ENCODE results near the gene ESF1.

Gene ESF1

DNA sequence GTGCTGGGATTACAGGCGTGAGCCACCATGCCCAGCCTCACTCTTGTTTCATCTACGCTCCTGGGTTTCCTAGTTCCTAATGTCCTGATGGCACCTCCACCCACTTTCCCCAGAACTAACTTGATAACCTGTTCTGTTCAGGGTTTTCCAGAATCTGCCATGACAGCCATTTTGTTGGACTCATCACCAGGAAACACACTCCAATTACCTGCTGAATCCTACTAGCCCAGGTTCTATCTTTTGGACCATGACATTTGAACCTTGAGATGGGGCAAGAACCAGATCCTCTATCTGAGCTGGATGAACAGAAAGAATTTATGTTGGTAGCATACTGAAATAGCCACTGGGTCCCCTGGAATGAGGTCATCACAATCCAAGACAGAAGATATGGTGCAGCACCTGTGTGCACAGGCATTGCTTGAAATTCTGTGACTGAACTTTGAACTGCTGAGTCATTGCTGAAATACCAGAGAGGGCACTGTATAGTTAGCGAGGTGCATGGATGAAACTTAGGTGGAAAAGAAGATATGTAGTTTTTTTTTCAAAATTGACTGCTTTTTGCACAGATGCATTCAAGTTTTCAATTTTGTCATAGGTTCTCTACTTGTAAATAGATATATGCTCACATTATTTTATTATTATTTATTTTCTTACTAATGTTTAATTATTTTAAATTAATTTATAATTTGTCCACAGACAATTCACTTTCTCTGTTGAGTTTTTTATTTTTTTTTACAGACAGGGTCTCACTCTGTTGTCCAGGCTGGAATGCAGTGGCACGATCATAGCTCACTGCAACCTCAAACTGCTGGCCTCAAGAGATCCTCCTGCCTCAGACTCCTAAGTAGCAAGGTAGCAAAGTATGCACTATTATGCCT, 103.2 kb downstream of the ESF1 start:
- no peak for DNase-seq (ENCODE audit: low read depth in 4 of 4, low spot score in 1 of 4)

DNA sequence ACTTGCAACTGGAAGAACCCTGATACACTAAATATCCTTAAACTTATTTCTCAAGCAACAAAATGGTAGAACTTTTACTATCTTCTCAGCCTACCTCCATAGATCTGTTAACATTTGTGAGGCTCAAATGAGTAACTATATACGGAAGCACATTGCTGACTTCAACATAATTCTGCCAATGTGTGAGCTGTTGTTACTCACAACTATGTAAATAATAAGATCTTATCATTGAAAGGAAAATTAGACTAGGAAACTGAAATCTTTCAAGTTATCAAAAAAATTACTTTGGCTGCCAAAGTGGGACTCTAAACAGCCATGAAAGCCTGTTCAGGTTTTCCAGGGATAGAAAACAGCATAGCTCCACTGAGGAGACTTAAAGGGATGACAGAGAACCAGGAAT, 105.8 kb downstream of the ESF1 start:
- DNase-seq (ENCODE audit: low read depth in 4 of 4, low spot score in 1 of 4), result no peak

DNA sequence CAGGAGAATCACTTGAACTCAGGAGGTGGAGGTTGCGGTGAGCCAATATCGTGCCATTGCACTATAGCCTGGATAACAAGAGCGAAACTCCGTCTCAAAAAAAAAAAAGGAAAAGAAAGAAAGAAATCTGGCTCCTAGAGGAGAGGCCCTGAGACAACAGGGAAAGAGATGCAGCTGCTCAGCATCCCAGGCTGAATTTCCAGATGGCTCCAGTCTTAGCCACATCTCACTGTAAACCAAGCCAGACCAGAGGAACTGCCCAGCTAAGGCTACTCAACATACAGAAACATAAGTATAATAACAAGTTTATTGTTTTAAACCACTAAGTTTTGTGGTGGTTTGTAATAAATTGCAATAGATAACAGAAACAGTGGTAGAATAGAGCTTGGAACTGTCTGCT, 107.5 kb downstream of the ESF1 start:
- DNase-seq (ENCODE audit: low read depth in 4 of 4, low spot score in 1 of 4), result no peak

DNA sequence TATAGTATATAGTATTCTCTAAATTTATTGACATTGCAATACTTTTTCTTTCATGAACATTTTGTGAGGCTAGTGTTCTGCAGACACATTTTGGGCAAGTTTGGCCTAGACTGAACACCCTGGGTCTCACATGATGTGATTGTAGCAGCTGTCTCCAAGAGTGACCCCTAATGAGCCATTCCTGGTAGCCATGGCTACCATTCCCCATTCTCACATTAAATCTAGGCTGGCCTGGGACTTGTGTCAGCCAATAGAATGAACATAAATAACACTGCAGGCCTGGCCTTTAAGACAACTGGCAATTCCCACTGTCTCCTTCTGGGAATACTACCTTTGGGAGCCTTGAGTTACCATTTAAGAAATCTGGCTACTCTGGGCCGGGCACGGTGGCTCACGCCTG, 108.0 kb downstream of the ESF1 start:
- DNase-seq (ENCODE audit: low read depth in 4 of 4, low spot score in 1 of 4), result no peak

- DNase-seq (ENCODE audit: low read depth in 4 of 4, low spot score in 1 of 4), result no peak
These were observed 112.0 kb downstream of the ESF1 start for GRCh38 chr20:13672690-13673089.

- DNase-seq (ENCODE audit: low read depth in 4 of 4, low spot score in 1 of 4), result no peak
These were observed 112.8 kb downstream of the ESF1 start for GRCh38 chr20:13671916-13672378.

GRCh38 chr20:13671512-13671911, 113.2 kb downstream of the ESF1 start:
- no peak for DNase-seq (ENCODE audit: low read depth in 4 of 4, low spot score in 1 of 4)

DNA sequence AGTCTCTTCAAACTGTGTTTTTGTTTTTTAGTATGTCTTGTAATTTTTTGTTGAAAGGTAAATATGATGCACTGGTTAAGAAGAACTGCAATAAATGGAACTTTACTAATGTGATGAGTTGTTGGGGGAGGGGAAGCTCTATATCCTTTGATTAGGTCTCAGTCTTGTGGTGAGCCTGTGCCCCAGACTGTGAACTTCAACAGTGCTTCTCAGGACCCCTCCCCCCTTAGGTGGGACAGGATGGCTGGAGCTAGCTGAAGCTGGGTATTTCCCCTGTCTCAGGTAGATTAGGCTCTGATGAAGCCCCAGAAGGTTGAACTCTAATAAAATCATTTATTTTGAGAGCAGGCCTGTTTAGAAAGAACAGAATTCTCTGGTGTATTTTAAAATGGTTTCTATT, 114.6 kb downstream of the ESF1 start:
- DNase-seq (ENCODE audit: low read depth in 4 of 4, low spot score in 1 of 4), result no peak

- no peak for DNase-seq (ENCODE audit: low read depth in 4 of 4, low spot score in 1 of 4)
These were observed 118.9 kb downstream of the ESF1 start for GRCh38 chr20:13665709-13666395.
